Measurements from ENCODE around the gene HOXA7. TPM values are rescaled to one million over a fixed set of nuclear protein-coding genes. Genes with fewer than 3 reads are reported as not detected.

Gene HOXA7
- total RNA-seq, 1 donor, result 3.6 TPM

GRCh38 chr7:27151341-27151930 is 5.0 kb downstream of the HOXA7 start:
- H3K27ac ChIP-seq (ENCODE audit: low read depth, low read length), result peak overlapping the region; percentile 88
- peak; percentile 72 for DNase-seq (ENCODE audit: insufficient read length, low spot score, missing footprints)
- peaks cover 9% of the 10 kb centered on the region for H4K20me1 ChIP-seq (ENCODE audit: insufficient read depth, low read length)
- peak overlapping the region; percentile 95 for H2AFZ ChIP-seq (ENCODE audit: low read length)
- H3K9me3 ChIP-seq (ENCODE audit: low read depth, low read length), result no peaks in the 10 kb centered on the region
- H3K27me3 ChIP-seq (ENCODE audit: insufficient read depth, low read length), result no peaks in the 10 kb centered on the region
- TF ChIP-seq CTCF (IDR thresholded peaks at IDR 0.05; ENCODE audit: extremely low read depth, low read depth, low read length), result no peak
- peak overlapping the region; percentile 93 for H3K4me3 ChIP-seq (ENCODE audit: insufficient read depth, low read length)
- peak overlapping the region; percentile 99 for H3K4me2 ChIP-seq (ENCODE audit: insufficient read depth, low read length)
- H3K36me3 ChIP-seq (ENCODE audit: insufficient read depth, low read length), result peaks cover 9% of the 10 kb centered on the region
- peaks cover 59% of the 10 kb centered on the region for H3K4me1 ChIP-seq (ENCODE audit: insufficient read depth, low read length)
- H3K79me2 ChIP-seq (ENCODE audit: insufficient read depth, low read length), result peaks cover 93% of the 10 kb centered on the region

DNA sequence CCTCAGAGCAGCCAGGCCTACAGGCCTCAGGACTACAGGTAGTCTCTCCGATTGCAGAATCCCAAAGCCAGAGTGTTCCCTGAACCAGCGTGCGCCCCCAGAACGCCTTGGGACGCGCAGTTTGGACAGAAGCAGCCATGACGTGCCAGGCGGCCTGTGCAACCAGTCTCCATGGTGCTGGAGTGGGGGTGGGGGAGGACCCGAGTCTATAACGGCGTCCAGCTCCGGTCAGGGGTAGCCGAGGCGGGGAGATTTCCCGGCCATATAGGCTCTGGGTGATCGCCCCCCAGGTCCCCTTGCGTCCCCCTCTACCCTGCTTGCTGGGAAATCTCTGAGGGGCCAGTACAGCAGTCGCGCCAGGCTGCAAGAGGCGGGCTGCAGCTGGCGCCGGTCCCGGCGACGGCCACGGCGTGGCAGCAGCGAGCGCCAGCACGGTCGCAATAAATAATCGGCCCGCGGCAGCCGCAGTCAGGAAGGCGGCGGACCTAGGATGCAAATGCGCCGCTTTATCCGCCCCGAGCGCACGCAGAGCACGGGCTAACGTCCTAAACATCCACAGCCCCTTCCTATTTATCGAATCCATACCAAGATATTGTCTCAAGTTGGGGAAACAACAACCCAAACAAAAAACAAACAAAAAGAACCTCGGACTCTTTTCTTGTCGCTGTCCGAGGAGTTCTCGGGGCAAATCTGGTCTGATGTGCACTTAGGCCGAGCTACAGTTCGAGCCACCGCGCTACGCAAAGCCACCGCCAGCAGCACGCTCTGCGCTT is 5.7 kb downstream of the HOXA7 start:
- Histone ChIP-seq H3K27ac (ENCODE audit: low read depth, low read length) (peak overlapping the region; percentile 88), H3K4me2 (ENCODE audit: insufficient read depth, low read length) (peak overlapping the region; percentile 99), H3K27me3 (ENCODE audit: insufficient read depth, low read length) (no peaks in the 10 kb centered on the region), H4K20me1 (ENCODE audit: insufficient read depth, low read length) (peaks cover 12% of the 10 kb centered on the region), H3K4me3 (ENCODE audit: insufficient read depth, low read length) (peak overlapping the region; percentile 93), H3K36me3 (ENCODE audit: insufficient read depth, low read length) (peaks cover 13% of the 10 kb centered on the region), H3K4me1 (ENCODE audit: insufficient read depth, low read length) (peaks cover 59% of the 10 kb centered on the region), H3K79me2 (ENCODE audit: insufficient read depth, low read length) (peaks cover 96% of the 10 kb centered on the region), H3K9me3 (ENCODE audit: low read depth, low read length) (no peaks in the 10 kb centered on the region), H2AFZ (ENCODE audit: low read length) (peak overlapping the region; percentile 95)
- peak; percentile 98 for DNase-seq (ENCODE audit: insufficient read length, low spot score, missing footprints)
- peak; percentile 67 for TF ChIP-seq CTCF (IDR thresholded peaks at IDR 0.05; ENCODE audit: extremely low read depth, low read depth, low read length)

- Histone ChIP-seq H3K27ac (ENCODE audit: low read depth, low read length) (peak overlapping the region; percentile 88), H3K9me3 (ENCODE audit: low read depth, low read length) (no peaks in the 10 kb centered on the region), H3K4me2 (ENCODE audit: insufficient read depth, low read length) (peak overlapping the region; percentile 99), H3K4me1 (ENCODE audit: insufficient read depth, low read length) (peaks cover 52% of the 10 kb centered on the region), H3K4me3 (ENCODE audit: insufficient read depth, low read length) (peak overlapping the region; percentile 93), H3K36me3 (ENCODE audit: insufficient read depth, low read length) (peaks cover 20% of the 10 kb centered on the region), H2AFZ (ENCODE audit: low read length) (peak overlapping the region; percentile 88), H4K20me1 (ENCODE audit: insufficient read depth, low read length) (peaks cover 13% of the 10 kb centered on the region), H3K79me2 (ENCODE audit: insufficient read depth, low read length) (peaks cover 96% of the 10 kb centered on the region), H3K27me3 (ENCODE audit: insufficient read depth, low read length) (no peaks in the 10 kb centered on the region)
- peak; percentile 50 for DNase-seq (ENCODE audit: insufficient read length, low spot score, missing footprints)
- TF ChIP-seq CTCF (IDR thresholded peaks at IDR 0.05; ENCODE audit: extremely low read depth, low read depth, low read length), result no peak
Measured at GRCh38 chr7:27149842-27150567, 6.5 kb downstream of the HOXA7 start.
